ENCODE results near the gene MESP2. TPM values are rescaled to one million over a fixed set of nuclear protein-coding genes. Genes with fewer than 3 reads are reported as not detected.

Gene MESP2
- total and polyA plus RNA-seq, 2 of the 13 experiments (the other 11 are each of a cell fraction or from before 2014, with no cell fraction given): not detected

DNA sequence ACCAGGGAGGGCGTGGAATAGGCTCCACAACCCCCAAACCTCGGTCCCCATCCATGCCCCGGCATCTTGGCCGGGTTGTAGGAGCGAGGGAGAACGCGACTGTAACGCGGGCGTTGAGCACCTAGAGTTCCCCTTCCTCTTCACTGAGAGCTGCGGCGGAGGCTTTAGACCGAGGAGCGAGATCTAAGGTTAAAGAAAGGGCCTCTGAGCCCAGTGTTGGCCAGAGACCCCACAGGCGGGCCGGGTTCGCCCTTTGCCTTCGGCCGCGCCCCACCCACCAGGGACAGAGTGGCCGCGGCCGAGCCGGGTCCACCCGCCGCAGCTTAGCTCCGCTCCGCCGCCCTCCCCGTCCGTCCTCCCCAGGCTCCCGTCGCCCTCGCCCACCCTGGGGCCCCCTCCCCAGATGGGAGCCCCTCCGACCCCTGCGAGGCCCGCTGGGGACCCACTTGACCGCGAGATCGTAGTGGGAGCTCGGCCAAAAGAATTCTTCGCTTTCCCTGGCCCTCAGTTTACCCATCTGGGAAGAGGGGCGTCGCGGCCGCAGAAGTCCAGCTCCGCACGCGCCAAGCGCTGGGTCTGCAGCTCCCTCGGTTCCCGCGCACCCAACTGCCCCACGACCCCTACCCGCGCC lies 38.1 kb downstream of the MESP2 start (continued):
- TF ChIP-seq, protein P1, sequence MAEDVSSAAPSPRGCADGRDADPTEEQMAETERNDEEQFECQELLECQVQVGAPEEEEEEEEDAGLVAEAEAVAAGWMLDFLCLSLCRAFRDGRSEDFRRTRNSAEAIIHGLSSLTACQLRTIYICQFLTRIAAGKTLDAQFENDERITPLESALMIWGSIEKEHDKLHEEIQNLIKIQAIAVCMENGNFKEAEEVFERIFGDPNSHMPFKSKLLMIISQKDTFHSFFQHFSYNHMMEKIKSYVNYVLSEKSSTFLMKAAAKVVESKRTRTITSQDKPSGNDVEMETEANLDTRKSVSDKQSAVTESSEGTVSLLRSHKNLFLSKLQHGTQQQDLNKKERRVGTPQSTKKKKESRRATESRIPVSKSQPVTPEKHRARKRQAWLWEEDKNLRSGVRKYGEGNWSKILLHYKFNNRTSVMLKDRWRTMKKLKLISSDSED (CRISPR knock-in tag; IDR thresholded peaks at IDR 0.05): no peak
- TF ChIP-seq SRSF4 (IDR thresholded peaks at IDR 0.05; ENCODE audit: low read depth, low read length, poor library complexity, severe bottlenecking) (no peak), ZFP90 (CRISPR knock-in tag; IDR thresholded peaks at IDR 0.05; ENCODE audit: borderline replicate concordance) (no peak), IKZF5 (CRISPR knock-in tag; IDR thresholded peaks at IDR 0.05) (no peak), ZNF362 (CRISPR knock-in tag; IDR thresholded peaks at IDR 0.05; ENCODE audit: borderline replicate concordance) (no peak), ZNF577 (CRISPR knock-in tag; IDR thresholded peaks at IDR 0.05; ENCODE audit: borderline replicate concordance, low read depth) (no peak), POLR2AphosphoS2 (IDR thresholded peaks at IDR 0.05; ENCODE audit: low read depth, low read length) (no peak), ZNF816 (CRISPR knock-in tag; IDR thresholded peaks at IDR 0.05; ENCODE audit: borderline replicate concordance) (no peak), ELF1 (CRISPR knock-in tag; IDR thresholded peaks at IDR 0.05) (no peak), ZBTB44 (CRISPR knock-in tag; IDR thresholded peaks at IDR 0.05) (no peak), NRL (CRISPR knock-in tag; IDR thresholded peaks at IDR 0.05; ENCODE audit: borderline replicate concordance) (no peak; the same call in 1 of the 2 replicates), NFKBIZ (CRISPR knock-in tag; IDR thresholded peaks at IDR 0.05) (no peak), POLR2A (IDR thresholded peaks at IDR 0.05; ENCODE audit: insufficient read depth in 1 of 2, low read depth in 2 of 2, low read length in 2 of 2) (peak in 1 of 2 experiments; percentile 24; a peak in 1 of 4 replicates), TEAD3 (CRISPR knock-in tag; optimal IDR thresholded peaks at IDR 0.05; ENCODE audit: borderline replicate concordance) (no peak), RAD51 (IDR thresholded peaks at IDR 0.05; ENCODE audit: borderline replicate concordance) (no peak)
- TF ChIP-seq, protein P2, sequence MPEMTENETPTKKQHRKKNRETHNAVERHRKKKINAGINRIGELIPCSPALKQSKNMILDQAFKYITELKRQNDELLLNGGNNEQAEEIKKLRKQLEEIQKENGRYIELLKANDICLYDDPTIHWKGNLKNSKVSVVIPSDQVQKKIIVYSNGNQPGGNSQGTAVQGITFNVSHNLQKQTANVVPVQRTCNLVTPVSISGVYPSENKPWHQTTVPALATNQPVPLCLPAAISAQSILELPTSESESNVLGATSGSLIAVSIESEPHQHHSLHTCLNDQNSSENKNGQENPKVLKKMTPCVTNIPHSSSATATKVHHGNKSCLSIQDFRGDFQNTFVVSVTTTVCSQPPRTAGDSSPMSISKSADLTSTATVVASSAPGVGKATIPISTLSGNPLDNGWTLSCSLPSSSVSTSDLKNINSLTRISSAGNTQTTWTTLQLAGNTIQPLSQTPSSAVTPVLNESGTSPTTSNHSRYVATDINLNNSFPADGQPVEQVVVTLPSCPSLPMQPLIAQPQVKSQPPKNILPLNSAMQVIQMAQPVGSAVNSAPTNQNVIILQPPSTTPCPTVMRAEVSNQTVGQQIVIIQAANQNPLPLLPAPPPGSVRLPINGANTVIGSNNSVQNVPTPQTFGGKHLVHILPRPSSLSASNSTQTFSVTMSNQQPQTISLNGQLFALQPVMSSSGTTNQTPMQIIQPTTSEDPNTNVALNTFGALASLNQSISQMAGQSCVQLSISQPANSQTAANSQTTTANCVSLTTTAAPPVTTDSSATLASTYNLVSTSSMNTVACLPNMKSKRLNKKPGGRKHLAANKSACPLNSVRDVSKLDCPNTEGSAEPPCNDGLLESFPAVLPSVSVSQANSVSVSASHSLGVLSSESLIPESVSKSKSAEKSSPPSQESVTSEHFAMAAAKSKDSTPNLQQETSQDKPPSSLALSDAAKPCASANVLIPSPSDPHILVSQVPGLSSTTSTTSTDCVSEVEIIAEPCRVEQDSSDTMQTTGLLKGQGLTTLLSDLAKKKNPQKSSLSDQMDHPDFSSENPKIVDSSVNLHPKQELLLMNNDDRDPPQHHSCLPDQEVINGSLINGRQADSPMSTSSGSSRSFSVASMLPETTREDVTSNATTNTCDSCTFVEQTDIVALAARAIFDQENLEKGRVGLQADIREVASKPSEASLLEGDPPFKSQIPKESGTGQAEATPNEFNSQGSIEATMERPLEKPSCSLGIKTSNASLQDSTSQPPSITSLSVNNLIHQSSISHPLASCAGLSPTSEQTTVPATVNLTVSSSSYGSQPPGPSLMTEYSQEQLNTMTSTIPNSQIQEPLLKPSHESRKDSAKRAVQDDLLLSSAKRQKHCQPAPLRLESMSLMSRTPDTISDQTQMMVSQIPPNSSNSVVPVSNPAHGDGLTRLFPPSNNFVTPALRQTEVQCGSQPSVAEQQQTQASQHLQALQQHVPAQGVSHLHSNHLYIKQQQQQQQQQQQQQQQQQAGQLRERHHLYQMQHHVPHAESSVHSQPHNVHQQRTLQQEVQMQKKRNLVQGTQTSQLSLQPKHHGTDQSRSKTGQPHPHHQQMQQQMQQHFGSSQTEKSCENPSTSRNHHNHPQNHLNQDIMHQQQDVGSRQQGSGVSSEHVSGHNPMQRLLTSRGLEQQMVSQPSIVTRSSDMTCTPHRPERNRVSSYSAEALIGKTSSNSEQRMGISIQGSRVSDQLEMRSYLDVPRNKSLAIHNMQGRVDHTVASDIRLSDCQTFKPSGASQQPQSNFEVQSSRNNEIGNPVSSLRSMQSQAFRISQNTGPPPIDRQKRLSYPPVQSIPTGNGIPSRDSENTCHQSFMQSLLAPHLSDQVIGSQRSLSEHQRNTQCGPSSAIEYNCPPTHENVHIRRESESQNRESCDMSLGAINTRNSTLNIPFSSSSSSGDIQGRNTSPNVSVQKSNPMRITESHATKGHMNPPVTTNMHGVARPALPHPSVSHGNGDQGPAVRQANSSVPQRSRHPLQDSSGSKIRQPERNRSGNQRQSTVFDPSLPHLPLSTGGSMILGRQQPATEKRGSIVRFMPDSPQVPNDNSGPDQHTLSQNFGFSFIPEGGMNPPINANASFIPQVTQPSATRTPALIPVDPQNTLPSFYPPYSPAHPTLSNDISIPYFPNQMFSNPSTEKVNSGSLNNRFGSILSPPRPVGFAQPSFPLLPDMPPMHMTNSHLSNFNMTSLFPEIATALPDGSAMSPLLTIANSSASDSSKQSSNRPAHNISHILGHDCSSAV (CRISPR knock-in tag; IDR thresholded peaks at IDR 0.05; ENCODE audit: borderline replicate concordance): no peak
